GM21390 (cell line): ENCODE results near the gene HSPBP1.
"Not testable (repeated sequence)": the region's sequence is repeated elsewhere in the genome, so short reads cannot be mapped to it uniquely, and the experiment has no call there.

Experiments
- ATAC-seq: cut with Tn5 transposase; IDR thresholded peaks from one replicate; pipeline ENCODE4 v1.9.1; 2021; ENCODE audit not compliant: unreplicated experiment

HSPBP1 gene, protein sequence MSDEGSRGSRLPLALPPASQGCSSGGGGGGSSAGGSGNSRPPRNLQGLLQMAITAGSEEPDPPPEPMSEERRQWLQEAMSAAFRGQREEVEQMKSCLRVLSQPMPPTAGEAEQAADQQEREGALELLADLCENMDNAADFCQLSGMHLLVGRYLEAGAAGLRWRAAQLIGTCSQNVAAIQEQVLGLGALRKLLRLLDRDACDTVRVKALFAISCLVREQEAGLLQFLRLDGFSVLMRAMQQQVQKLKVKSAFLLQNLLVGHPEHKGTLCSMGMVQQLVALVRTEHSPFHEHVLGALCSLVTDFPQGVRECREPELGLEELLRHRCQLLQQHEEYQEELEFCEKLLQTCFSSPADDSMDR

DNA sequence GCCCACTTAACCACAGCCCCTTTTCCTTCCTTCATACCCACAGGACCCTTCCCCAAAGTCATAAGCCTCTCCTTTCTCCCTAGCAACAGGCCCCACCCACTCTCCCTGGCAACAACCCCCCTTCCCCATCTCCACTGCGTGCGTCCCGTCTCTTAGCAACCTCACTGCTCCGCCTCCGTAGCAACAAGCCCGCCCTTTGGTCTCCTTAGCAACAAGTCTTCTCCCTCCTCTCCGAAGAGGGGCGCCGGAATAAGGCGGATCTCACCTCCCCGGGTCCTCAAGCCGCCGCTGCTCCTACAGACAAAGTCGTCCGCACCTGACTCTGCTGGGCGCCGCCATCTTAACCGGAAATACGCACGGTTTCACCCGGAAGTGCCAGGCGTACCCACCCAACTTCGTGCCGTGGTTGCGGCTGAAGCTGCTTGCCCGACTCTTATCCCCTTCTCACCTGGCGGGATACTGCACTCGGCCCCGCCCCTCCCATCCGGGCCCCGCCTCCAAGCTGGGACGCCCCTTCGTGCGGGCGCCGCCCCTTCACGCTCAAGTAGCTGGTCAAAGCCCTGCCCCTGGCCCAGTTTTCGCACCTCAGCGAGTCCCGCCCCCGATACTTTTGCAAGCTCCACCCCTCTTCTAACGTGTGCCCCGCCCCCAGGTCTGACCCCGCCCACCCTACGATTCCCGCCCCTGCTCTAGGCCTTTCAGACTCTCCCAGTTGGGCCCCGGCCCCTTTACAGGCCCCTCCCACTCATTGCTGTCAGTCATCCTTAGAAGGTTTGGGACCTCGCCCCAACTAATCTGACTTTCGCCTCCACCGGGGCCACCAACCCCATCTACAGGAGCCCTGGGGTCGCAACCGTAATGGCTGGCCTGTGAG, at the start of gene HSPBP1:
HSPBP1 (minus strand) TSS at position 341 of the 874 bp plus-strand sequence. CDS start 502 bp downstream, outside the sequence.
- peak; percentile 56 for ATAC-seq

DNA sequence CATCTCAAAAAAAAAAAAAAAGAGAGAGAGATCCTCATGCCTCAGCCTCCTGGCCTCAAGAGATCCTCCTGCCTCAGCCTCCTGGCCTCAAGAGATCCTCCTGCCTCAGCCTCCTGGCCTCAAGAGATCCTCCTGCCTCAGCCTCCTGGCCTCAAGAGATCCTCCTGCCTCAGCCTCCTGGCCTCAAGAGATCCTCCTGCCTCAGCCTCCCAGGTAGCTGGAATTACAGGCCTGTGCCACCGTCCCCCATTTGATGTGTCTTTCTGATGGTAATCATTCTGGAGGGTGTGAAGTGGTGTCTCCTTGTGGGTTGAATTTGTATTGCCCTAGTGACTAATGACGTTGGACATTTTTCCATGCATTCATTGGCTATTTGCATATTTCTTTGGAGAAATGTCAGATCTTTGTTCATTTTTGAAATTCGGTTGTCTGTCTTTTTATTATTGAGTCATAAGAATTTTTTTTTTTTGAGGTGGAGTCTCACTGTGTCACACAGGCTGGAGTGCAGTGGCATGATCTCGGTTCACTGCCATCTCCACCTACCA, 48.9 kb upstream of the HSPBP1 start:
- ATAC-seq, result not testable (repeated sequence)

GRCh38 chr19:55325172-55325571, 45.3 kb upstream of the HSPBP1 start, which contains the start of gene TMEM150B:
Gene TMEM150B (minus strand): TSS chr19:55325341. CDS start chr19:55321036, 4,305 bp downstream.
- no peak for ATAC-seq

DNA sequence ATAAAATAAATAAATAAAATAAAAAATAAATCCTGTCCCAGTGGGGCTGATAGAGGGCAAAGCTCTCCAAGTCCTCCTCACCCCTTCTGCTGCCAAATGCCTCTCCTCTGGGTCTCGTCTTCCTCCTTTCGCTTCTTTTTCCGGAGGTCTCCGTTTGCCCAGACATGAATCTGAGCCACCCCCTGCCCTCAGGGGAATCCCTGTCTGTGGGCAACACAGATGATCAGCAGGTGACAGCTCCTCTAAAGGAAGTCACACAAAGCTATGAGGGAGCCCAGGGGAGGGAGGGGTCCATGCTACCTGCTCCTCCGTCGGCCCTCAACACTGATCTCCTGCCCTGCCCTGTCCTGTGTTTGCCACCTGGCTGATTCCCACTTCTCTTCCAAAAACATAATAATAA, 44.8 kb upstream of the HSPBP1 start:
- no peak for ATAC-seq

DNA sequence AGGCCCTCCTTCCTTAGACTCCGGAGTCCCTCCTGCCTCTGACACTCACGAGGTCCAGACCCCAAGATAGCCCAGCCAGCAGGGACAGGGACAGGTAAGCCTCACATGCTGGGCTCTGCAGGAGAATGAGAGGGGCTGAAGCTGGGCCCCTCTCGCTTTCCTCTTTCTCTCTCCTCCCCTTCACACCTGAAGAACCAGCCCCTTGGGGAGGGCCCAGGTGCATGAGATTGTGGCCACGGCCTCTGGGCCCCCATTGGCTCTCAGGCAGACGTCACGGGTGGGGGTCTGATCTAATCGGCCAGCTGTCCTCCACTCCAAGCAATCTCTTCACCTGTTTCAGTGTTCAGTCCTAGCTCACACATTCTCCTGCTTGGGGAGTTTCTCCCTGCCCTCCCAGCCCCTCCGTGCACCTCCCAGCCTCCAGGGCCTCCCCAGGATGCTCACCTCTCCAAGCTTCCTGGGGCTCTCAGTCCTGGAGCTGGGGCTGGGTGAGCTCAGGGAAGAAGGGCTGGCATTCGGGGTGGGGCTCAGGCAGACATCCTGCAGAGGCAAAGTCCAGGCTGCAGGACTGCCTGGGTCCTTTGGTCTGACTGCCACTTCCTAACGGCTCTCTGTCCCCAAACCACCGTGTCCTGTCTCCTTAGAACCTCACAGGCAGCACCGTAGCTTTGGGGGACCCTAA, 42.4 kb upstream of the HSPBP1 start:
- ATAC-seq, result no peak

DNA sequence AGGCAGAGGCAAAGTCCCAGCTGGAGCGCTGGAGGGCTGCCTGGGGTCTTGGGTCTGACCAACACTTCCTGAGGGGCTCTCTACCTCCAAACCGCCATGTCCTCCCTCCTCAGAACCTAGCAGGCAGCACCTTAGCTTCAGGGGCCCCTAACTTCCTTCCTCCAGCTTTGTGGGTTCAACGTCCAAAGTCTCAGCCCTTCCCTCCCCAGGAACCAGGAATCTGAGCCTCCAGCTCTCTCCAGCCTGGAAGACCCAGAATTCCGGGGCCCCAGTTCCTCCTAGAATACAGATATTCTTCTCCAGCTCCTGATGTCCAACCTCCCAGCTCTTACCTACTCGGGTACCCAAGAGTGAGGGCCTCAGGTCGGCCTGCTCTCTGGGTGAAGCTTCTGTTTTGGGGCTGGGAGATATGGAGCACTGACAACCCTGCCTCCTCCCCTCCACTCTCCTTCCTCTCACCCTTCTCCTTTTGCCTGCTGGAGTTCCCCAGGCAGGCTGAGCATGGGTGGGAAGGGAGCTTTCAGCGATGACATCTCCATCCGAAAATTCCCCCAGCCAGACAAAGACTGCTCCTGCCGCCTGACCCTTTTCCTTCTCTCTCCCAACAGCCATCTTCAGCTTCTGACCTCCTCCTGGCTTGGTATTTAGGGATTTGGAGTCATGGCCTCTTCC, 41.7 kb upstream of the HSPBP1 start:
- no peak for ATAC-seq

DNA sequence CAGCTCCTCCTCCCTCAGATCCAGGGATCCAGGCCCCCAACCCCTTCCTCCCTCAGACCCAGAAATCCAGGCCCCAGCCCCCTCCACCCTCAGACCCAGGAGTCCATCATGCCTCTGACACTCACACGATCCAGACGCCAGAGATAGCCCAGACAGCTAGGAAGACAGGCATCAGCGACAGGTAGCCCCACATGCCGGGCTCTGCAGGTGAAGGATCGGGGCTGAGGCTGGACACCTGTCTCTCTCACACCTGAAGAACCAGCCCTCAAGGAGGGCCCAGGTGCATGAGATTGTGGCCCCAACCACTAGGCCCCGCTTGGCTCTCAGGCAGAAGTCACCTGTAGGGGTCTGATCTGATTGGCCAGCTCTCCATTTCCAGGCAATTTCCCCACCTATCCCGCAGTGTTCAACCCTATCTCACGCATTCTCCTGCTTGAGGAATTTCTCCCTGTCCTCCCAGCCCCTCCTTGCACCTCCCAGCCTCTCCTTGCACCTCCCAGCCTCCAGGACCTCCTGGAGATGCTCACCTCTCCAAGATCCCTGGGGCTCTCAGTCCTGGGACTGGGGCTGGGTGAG, 41.0 kb upstream of the HSPBP1 start:
- ATAC-seq, result no peak

GRCh38 chr19:55319785-55320184, 39.9 kb upstream of the HSPBP1 start:
- no peak for ATAC-seq

DNA sequence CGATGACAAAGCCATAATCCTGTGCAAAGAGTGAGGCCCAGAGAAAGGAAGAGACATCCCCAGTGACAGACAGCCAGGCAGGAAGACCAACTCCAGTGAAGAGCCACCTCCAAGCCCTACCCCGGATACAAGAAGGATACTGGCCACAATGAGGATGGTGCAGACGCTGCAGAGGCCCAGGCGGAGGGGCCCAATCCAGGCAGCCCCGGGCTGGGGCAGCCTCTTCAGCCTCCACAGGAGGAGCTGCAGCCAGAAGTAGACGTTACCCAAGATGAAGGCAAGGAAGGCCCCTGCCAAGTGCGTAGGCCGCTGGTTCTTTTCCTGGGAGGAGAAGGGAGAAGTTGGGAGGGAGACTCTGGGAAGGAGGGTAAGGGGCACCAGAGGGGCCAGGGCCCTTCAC, 36.7 kb upstream of the HSPBP1 start:
- no peak for ATAC-seq

- no peak for ATAC-seq
These were observed 36.1 kb upstream of the HSPBP1 start for GRCh38 chr19:55315956-55316525.

DNA sequence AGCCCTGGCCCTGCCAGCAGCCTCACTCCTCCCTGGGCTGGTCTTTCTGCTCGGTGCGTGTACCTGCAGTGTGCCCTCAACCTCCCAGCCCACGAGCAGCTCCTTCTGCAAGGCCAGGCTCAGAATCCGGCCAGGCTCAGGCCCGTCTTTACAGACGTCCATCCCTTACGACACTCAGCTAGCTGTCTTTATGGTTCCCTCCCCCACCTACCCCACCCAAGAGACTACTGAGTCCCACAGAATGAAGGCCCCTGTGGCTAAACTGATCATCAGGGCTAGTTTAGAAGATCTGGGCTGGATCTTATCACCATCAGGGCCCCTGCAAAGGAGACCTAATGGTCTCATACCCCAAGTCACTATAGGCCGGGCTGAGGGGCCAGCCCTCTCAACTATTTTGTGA, 34.5 kb upstream of the HSPBP1 start:
- no peak for ATAC-seq

DNA sequence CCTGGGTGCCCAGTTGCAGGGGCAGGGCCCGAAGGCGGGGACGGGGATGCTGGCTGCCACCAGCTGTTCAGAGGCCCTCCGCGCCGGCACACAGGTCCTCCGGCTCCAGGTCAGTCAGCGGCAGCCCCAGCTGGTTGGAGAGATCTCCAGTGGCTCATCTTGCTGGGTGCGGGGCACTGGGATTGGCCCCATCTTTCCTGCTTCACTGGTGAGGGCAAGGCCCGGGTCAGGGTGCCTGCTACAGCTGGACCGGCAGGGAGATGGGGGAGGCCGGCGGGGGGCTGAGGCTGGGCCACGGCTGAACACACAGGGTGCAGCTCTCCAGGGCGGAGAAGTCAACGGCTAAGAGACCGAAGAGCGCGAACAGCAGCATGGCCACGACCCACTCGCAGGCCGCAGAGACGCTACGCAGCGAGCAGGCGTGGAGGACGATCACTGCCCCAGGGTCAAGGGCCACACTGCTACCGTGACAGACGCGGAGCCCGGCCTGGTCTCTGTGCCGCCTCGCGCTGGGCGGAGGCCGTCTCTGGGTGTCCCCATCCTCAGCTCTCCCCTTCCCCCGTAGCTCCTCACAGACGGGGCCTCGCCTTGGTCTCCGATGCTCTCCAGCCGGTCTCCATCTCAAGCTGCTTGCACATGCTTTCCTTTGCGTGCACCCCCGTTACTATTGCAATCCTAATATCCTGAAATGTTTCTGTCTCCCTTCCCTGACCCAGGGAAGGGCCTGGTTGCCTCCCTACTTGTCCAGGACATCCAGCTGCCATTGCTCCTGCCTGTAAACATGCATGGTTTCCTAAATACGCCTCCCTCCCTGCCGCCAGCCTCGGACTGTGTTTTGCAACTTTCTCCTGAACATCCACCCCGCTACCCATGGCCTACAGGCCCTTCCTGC, 33.0 kb upstream of the HSPBP1 start:
- ATAC-seq, result no peak

GRCh38 chr19:55311797-55312196, 31.9 kb upstream of the HSPBP1 start:
- ATAC-seq, result no peak

- no peak for ATAC-seq
These were observed 31.5 kb upstream of the HSPBP1 start for GRCh38 chr19:55311397-55311796.

GRCh38 chr19:55310498-55310897, 30.6 kb upstream of the HSPBP1 start:
- no peak for ATAC-seq

DNA sequence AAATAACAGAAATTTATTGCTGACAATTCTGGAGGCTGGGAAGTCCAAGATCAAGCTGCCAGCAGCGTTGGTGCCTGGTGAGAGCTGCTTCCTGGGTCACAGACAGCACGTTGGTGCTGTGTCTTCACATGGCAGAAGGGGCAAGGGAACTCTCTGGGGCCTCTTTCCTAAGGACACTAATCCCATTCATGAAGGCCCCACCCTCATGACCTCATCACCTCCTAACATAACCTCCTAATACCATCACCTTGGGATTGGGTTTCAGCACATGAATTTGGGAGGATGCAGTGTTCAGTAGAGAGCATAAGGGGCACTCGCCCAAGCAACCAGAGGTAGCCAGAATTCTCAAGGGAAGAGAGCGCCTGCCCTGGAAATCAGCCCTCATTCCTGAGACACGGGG, 29.5 kb upstream of the HSPBP1 start:
- no peak for ATAC-seq

DNA sequence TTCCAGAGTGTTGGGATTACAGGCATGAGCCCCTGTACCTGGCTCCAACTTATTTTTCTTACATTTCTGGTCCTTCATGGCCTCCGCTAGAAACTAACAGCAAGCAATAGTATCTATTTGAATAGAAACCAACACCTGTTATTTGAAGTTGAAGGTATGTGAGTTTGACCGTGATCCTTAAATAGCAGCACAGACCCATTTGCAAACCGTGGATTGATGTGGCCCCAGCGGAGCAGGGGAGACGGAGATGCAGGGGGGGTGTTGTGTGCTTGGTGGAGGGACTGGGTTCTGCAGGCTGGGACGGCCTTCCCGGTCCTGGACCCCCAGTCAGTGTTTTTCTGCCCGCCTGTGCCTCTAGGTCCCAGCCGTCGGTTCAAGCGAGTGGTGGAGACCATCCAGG, 28.4 kb upstream of the HSPBP1 start:
- no peak for ATAC-seq

GRCh38 chr19:55306712-55307111, 26.8 kb upstream of the HSPBP1 start:
- no peak for ATAC-seq

DNA sequence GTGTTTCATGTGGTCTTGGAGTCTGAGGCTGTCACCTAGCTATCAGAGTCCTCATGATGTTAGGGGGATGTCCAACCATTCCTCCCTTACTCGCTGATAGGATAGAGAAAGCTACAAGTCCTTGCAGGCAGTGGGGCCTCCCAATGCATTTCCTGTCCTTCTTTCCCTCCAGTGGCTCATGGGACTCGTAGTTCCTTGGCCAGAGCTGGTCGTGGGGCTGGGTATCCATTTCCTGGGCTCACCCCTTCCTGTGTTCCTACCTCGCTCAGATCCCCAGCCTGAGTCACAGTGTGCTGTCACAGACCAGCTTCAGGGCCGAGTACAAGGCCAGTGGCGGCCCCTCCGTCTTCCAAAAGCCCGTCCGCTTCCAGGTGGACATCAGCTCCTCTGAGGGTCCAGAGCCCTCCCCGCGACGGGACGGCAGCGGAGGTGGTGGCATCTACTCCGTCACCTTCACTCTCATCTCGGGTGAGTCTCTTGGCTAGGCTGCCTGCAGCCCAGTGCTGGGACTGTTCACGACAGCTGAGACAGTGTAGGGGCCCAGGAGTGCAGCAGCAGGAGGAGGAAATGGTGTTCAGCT, 26.2 kb upstream of the HSPBP1 start:
- ATAC-seq, result no peak
